Ovary (tissue), 9 donors: ENCODE results near the gene CRHR2. TPM values are rescaled to one million over a fixed set of nuclear protein-coding genes. Genes with fewer than 3 reads are reported as not detected.
A peak's percentile ranks its signal among the peaks of the same experiment; 100 is the strongest.

Experiments
- DNase-seq, 5 donors: peaks; one replicate each; pipeline ENCODE4 v3.0.0-alpha.2; 2019 to 2020
- H3K27ac ChIP-seq, 2 donors: fragments of 200-600 bp; one replicate each; pipeline versions ENCODE4 v1.5.1 to v1.8.0; 2019 to 2022
- H3K27me3 ChIP-seq: fragments of 200-600 bp; one replicate; pipeline ENCODE4 v1.8.0; 2022
- H3K36me3 ChIP-seq: fragments of 200-600 bp; sonication (generic); one replicate; pipeline ENCODE4 v1.5.1; 2019
- H3K4me1 ChIP-seq: one replicate; pipeline ENCODE4 v1.8.1; 2013; ENCODE audit warnings: mild to moderate bottlenecking, moderate library complexity; ENCODE audit not compliant: insufficient read depth
- H3K4me3 ChIP-seq: fragments of 200-600 bp; sonication (generic); one replicate; pipeline ENCODE4 v1.5.1; 2017
- H3K9me3 ChIP-seq, 2 donors: fragments of 200-600 bp in 1 of 2; sonication (generic) in 1 of 2; one replicate each; pipeline versions ENCODE4 v1.5.1 to v1.8.1; 2013 to 2019; ENCODE audit warnings: mild to moderate bottlenecking in 1 of 2, moderate library complexity in 1 of 2
- EP300 ChIP-seq: sonication (generic); formaldehyde crosslinking; IDR thresholded peaks from one replicate; pipeline ENCODE4 v1.6.1; 2017; ENCODE audit warnings: antibody characterized with exemption
- POLR2A ChIP-seq: fragments of 450-650 bp; IDR thresholded peaks from one replicate; pipeline ENCODE4 v1.6.1; 2017; ENCODE audit warnings: antibody characterized with exemption, mild to moderate bottlenecking, moderate library complexity
- WGBS, 3 donors: extraction: QIAGEN DNeasy Blood & Tissue Kit in 1 of 3; methylation state at CpG; one replicate each; pipeline versions ENCODE4 v1.1.5 to v1.1.7; 2013 to 2017; 5-methylcytosine and 5-hydroxymethylcytosine counted together
- intact Hi-C, 4 donors: fragments of 100-400 bp; cut with DNase I; formaldehyde crosslinking; loops; one replicate each; pipeline versions ENCODE4 v1.11.0 to v1.15.1; 2022 to 2023
- polyA plus RNA-seq, 2 donors: library from polyadenylated mRNA; stranded (reverse); fragments of 200-250 nt in 1 of 2; fragments of 350-450 nt in 1 of 2; fragmentation: Illumina TruSeq in 1 of 2; extraction: RNeasy Lipid Tissue Mini Kit (QIAGEN cat#74804) in 1 of 2; gene quantifications; one replicate each; pipeline ENCODE4 v1.2.3, GENCODE V29; 2013 to 2014
- total RNA-seq, 7 donors: library from RNA; depleted of rRNA in 2 of 7; stranded (reverse); fragments of >200 nt in 2 of 7; fragmentation: NEBNext Ultra II Directional in 3 of 7; extraction: Animal tissue kit (Norgen Biotek cat#: 25700) in 3 of 7; gene quantifications; one replicate each; pipeline versions ENCODE4 v1.1.0 to v1.2.4, GENCODE V29; 2016 to 2023
- TF ChIP-seq, protein P1 (sequence below), 3 donors: fragments of 450-650 bp in 2 of 3; fragments of 200-600 bp in 1 of 3; IDR thresholded peaks; one replicate each; pipeline versions ENCODE4 v1.5.1 to v1.8.0; 2016 to 2022; ENCODE audit warnings: antibody characterized with exemption in 3 of 3, mild to moderate bottlenecking in 1 of 3
- donor health status: DM: no; HTN: no; CAD: no; lungs with moderate emphysema.
- donor health status: DM: no; HTN: no; CAD: no.
- donor health status: Bipolar disorder and iron deficiency.
- donor health status: DM: yes; HTN: yes; CAD: no.
- donor health status: DM: no; HTN: no; CAD: no.
- donor health status: DM: yes; HTN: yes; CAD: no.

CRHR2 gene
- total and polyA plus RNA-seq, 9 donors = 0.08 to 1.1 (median 0.77) TPM; not detected in 4

GRCh38 chr7:30660331-30661255 is 21.7 kb downstream of the CRHR2 start:
- intact Hi-C loops = no loop called here
- no peak overlapping the region for H3K4me3 ChIP-seq
- DNase-seq = no peak
- H3K36me3 ChIP-seq = no peaks in the 10 kb centered on the region
- H3K27me3 ChIP-seq = no peaks in the 10 kb centered on the region
- no peak overlapping the region for H3K27ac ChIP-seq
- H3K4me1 ChIP-seq = no peaks in the 10 kb centered on the region
- no peaks in the 10 kb centered on the region for H3K9me3 ChIP-seq
- WGBS, 3 donors = 60 to 69% (median 63%) methylated on average over 16 of the region's 16 CpGs
- TF ChIP-seq, protein P1, sequence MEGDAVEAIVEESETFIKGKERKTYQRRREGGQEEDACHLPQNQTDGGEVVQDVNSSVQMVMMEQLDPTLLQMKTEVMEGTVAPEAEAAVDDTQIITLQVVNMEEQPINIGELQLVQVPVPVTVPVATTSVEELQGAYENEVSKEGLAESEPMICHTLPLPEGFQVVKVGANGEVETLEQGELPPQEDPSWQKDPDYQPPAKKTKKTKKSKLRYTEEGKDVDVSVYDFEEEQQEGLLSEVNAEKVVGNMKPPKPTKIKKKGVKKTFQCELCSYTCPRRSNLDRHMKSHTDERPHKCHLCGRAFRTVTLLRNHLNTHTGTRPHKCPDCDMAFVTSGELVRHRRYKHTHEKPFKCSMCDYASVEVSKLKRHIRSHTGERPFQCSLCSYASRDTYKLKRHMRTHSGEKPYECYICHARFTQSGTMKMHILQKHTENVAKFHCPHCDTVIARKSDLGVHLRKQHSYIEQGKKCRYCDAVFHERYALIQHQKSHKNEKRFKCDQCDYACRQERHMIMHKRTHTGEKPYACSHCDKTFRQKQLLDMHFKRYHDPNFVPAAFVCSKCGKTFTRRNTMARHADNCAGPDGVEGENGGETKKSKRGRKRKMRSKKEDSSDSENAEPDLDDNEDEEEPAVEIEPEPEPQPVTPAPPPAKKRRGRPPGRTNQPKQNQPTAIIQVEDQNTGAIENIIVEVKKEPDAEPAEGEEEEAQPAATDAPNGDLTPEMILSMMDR (IDR thresholded peaks at IDR 0.05) = no peak
- no peak for TF ChIP-seq POLR2A
- no peak for TF ChIP-seq EP300

DNA sequence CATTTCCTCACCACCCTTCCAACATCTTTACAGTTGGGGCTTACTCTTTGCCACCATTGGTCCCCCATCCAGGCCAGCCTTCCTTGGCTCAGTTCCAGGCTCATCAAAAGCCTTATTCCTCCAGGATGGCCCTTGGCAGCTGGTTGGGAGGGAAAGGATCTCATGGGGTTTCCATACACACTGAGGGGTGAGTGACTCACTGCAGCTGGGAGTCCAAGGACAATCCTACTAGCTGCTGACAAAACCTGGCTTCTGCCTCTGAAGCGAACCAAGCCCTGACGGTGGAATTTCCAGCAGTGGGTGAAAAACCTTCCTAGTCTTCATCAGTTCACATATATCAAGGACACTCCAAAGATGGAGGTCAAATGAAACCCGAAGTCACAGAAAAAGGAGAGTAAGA is 22.9 kb downstream of the CRHR2 start:
- no peak for DNase-seq
- Histone ChIP-seq H3K9me3 (no peaks in the 10 kb centered on the region), H3K4me1 (no peaks in the 10 kb centered on the region), H3K4me3 (no peak overlapping the region), H3K27me3 (no peaks in the 10 kb centered on the region), H3K27ac (no peak overlapping the region), H3K36me3 (no peaks in the 10 kb centered on the region)
- 17 to 47% (median 29%) methylated on average over 3 of the region's 3 CpGs for WGBS, 3 donors
- TF ChIP-seq EP300 (no peak), POLR2A (no peak)
- TF ChIP-seq, protein P1 (IDR thresholded peaks at IDR 0.05) = no peak
- intact Hi-C loops = no loop called here

- TF ChIP-seq POLR2A = no peak
- WGBS, 3 donors = 68 to 72% (median 71%) methylated on average over 3 of the region's 3 CpGs
- H3K4me3 ChIP-seq = no peak overlapping the region
- H3K36me3 ChIP-seq = no peaks in the 10 kb centered on the region
- no peaks in the 10 kb centered on the region for H3K27me3 ChIP-seq
- H3K4me1 ChIP-seq = no peaks in the 10 kb centered on the region
- DNase-seq = no peak
- intact Hi-C loops = no loop called here
- H3K9me3 ChIP-seq = no peaks in the 10 kb centered on the region
- H3K27ac ChIP-seq = no peak overlapping the region
Measured at GRCh38 chr7:30658479-30659074, 23.7 kb downstream of the CRHR2 start.

- no peaks in the 10 kb centered on the region for H3K36me3 ChIP-seq
- peak in 1 of 5 donors; percentile 13 for DNase-seq
- H3K9me3 ChIP-seq = no peaks in the 10 kb centered on the region
- intact Hi-C loops = no loop called here
- no peaks in the 10 kb centered on the region for H3K27me3 ChIP-seq
- no peak overlapping the region for H3K4me3 ChIP-seq
- no peaks in the 10 kb centered on the region for H3K4me1 ChIP-seq
- WGBS, 3 donors = 80 to 91% (median 89%) methylated on average over 2 of the region's 2 CpGs
- TF ChIP-seq EP300 = no peak
- TF ChIP-seq POLR2A = no peak
- TF ChIP-seq, protein P1 (IDR thresholded peaks at IDR 0.05) = no peak
- no peak overlapping the region for H3K27ac ChIP-seq
Measured at GRCh38 chr7:30657131-30657530, 25.1 kb downstream of the CRHR2 start.
